ENCODE measurements around the gene TNC. TPM values are rescaled to one million over a fixed set of nuclear protein-coding genes. Genes with fewer than 3 reads are reported as not detected.

TNC gene
- total and polyA plus RNA-seq, 10 of the 15 experiments (the other 5 are each of a cell fraction or from before 2014, with no cell fraction given): 0.05 to 4.2 (median 0.14) TPM

DNA sequence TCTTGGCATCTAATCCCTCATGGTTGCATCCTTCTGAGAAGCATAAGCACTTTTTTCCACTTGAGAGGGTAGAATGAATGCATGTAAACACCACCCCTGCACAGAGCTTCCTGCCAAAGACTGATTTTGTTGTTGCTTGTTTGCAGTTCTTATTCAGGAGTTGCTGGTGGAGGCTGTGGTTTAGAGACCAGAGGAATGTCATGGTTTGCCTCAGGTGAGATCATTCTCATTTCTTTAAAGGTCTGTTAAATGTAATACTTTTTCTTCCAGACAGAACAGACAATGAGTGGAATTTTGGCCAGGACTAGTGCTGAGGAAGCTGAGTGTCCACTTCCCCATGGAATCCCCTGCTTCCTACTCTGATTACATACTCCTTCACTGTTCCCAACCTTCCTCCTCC, 3.2 kb upstream of the TNC start (continued):
- no peak for TF ChIP-seq GATAD2B (conservative IDR thresholded peaks at IDR 0.05; ENCODE audit: low read depth)

DNA sequence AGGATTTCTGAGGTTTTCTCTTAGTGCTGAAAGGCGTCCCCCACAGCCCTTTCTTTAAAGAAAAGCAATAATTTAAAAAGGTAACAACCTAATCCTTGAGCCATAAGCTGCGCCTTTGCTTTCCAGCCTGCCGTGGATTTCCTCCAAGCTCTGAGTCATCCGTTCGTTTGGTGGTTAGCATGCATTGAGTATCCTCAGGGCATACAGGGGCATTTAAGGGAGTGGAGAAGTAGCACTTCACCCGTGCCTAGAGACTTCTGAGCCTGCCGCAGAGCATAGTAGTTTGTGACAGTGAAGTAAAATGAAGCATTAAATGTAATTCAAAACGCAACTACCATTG, 892 bp upstream of the TNC start:
- CTCF ChIA-PET: no interaction called here
- no peak overlapping the region for H2AFZ ChIP-seq (ENCODE audit: control insufficient read depth, low read depth, low read length)
- H4K20me1 ChIP-seq (ENCODE audit: control insufficient read depth, insufficient read depth): no peaks in the 10 kb centered on the region

More for the DNA sequence above, 892 bp upstream of the TNC start:
- ChIA-PET RAD21 (ENCODE audit: unreplicated experiment) (no interaction called here), POLR2A (no interaction called here), SMC1A (ENCODE audit: uncharacterized antibody, unreplicated experiment) (no interaction called here)
- H3K4me2 ChIP-seq (ENCODE audit: control insufficient read depth, insufficient read depth): no peak overlapping the region
- no peaks in the 10 kb centered on the region for H3K79me2 ChIP-seq (ENCODE audit: control insufficient read depth, insufficient read depth, low read length)
- 22% methylated on average over 8 of the region's 8 CpGs for WGBS (ENCODE audit: insufficient coverage, insufficient replicate concordance, low lambda C conversion rate, missing lambda C conversion rate)
- no peaks in the 10 kb centered on the region for H3K36me3 ChIP-seq (ENCODE audit: control insufficient read depth in 2 of 2, insufficient read depth in 2 of 2, low read length in 1 of 2)
- peaks cover 7 to 25% of the 10 kb centered on the region in 2 experiments for H3K27me3 ChIP-seq (replicated peaks in 1 of 2; ENCODE audit: control insufficient read depth in 2 of 2, insufficient read depth in 2 of 2, low read length in 1 of 2)
- DNase-seq (ENCODE audit: low read depth, low spot score): no peak
- H3K9me3 ChIP-seq (replicated peaks; ENCODE audit: control insufficient read depth, insufficient read depth, low read length): no peaks in the 10 kb centered on the region
- H3K27ac ChIP-seq (ENCODE audit: control insufficient read depth, insufficient read depth): no peak overlapping the region
- TF ChIP-seq, protein P1, sequence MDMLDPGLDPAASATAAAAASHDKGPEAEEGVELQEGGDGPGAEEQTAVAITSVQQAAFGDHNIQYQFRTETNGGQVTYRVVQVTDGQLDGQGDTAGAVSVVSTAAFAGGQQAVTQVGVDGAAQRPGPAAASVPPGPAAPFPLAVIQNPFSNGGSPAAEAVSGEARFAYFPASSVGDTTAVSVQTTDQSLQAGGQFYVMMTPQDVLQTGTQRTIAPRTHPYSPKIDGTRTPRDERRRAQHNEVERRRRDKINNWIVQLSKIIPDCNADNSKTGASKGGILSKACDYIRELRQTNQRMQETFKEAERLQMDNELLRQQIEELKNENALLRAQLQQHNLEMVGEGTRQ (IDR thresholded peaks at IDR 0.05; ENCODE audit: borderline replicate concordance, low read depth, low read length): no peak
- TF ChIP-seq MTA2 (IDR thresholded peaks at IDR 0.05; ENCODE audit: low read depth) (no peak), RUNX3 (IDR thresholded peaks at IDR 0.05; ENCODE audit: low read length) (no peak), CHD2 (IDR thresholded peaks at IDR 0.05; ENCODE audit: borderline replicate concordance, low read depth, low read length) (no peak), HCFC1 (IDR thresholded peaks at IDR 0.05; ENCODE audit: low read length) (no peak), SREBF2 (IDR thresholded peaks at IDR 0.05; ENCODE audit: low read length) (no peak)
- TF ChIP-seq, protein P2, sequence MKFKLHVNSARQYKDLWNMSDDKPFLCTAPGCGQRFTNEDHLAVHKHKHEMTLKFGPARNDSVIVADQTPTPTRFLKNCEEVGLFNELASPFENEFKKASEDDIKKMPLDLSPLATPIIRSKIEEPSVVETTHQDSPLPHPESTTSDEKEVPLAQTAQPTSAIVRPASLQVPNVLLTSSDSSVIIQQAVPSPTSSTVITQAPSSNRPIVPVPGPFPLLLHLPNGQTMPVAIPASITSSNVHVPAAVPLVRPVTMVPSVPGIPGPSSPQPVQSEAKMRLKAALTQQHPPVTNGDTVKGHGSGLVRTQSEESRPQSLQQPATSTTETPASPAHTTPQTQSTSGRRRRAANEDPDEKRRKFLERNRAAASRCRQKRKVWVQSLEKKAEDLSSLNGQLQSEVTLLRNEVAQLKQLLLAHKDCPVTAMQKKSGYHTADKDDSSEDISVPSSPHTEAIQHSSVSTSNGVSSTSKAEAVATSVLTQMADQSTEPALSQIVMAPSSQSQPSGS (IDR thresholded peaks at IDR 0.05; ENCODE audit: low read length): no peak
- no peaks in the 10 kb centered on the region for H3K4me1 ChIP-seq (ENCODE audit: control insufficient read depth, insufficient read depth, low read length)
- ATAC-seq: no peak
- no peak for FAIRE-seq
- in situ Hi-C loops (cut with MboI) (no loop called here), intact Hi-C loops (cut with micrococcal nuclease; ENCODE audit: unreplicated experiment) (no loop called here)
- no peak overlapping the region for H3K9ac ChIP-seq (ENCODE audit: control insufficient read depth, insufficient read depth, low read length)
- BruUV-seq (replicated peaks): no TSS peak
- no peak overlapping the region for H3K4me3 ChIP-seq
